Tibial nerve (tissue), 4 donors: ENCODE measurements around the gene RGS6. TPM values are rescaled to one million over a fixed set of nuclear protein-coding genes. Genes with fewer than 3 reads are reported as not detected.

Experiments
- DNase-seq, 2 donors: peaks; one replicate each; pipeline ENCODE4 v3.0.0-alpha.2; 2019; ENCODE audit warnings: low spot score in 2 of 2
- H3K27ac ChIP-seq, 4 donors: fragments of 200-600 bp; sonication (generic) in 3 of 4; one replicate each; pipeline ENCODE4 v1.5.1; 2017 to 2019; ENCODE audit warnings: mild to moderate bottlenecking in 1 of 4
- H3K27me3 ChIP-seq, 2 donors: fragments of 200-600 bp; sonication (generic) in 1 of 2; one replicate each; pipeline versions ENCODE4 v1.5.1 to v1.6.0; 2017 to 2019
- H3K36me3 ChIP-seq, 3 donors: fragments of 200-600 bp; sonication (generic); one replicate each; pipeline ENCODE4 v1.5.1; 2018 to 2019
- H3K4me1 ChIP-seq, 4 donors: fragments of 200-600 bp; sonication (generic) in 3 of 4; one replicate each; pipeline ENCODE4 v1.5.1; 2017 to 2019
- H3K4me3 ChIP-seq, 4 donors: fragments of 200-600 bp; sonication (generic) in 3 of 4; one replicate each; pipeline ENCODE4 v1.5.1; 2017 to 2019; ENCODE audit warnings: mild to moderate bottlenecking in 1 of 4, moderate library complexity in 1 of 4
- H3K9me3 ChIP-seq, 4 donors: fragments of 200-600 bp; sonication (generic) in 3 of 4; one replicate each; pipeline ENCODE4 v1.5.1; 2017 to 2019
- EP300 ChIP-seq, 2 donors: sonication (generic); formaldehyde crosslinking; IDR thresholded peaks; one replicate each; pipeline ENCODE4 v1.6.1; 2017; ENCODE audit warnings: antibody characterized with exemption in 2 of 2, mild to moderate bottlenecking in 1 of 2
- POLR2A ChIP-seq, 2 donors: fragments of 450-650 bp; IDR thresholded peaks; one replicate each; pipeline ENCODE4 v1.6.1; 2017; ENCODE audit warnings: antibody characterized with exemption in 2 of 2, mild to moderate bottlenecking in 2 of 2, moderate library complexity in 2 of 2
- WGBS, 2 donors: methylation state at CpG; one replicate each; pipeline ENCODE4 v1.1.5; 2018; 5-methylcytosine and 5-hydroxymethylcytosine counted together
- total RNA-seq, 4 donors: library from RNA; depleted of rRNA; stranded (reverse); fragments of >200 nt; gene quantifications; one replicate each; pipeline ENCODE4 v1.1.0, GENCODE V29; 2016
- TF ChIP-seq, protein P1 (sequence below), 5 experiments: fragments of 200-600 bp in 3 of 5; fragments of 450-650 bp in 2 of 5; sonication (generic) in 3 of 5; IDR thresholded peaks; one replicate each; pipeline ENCODE4 v1.5.1; 2016 to 2019; ENCODE audit warnings: antibody characterized with exemption in 5 of 5, mild to moderate bottlenecking in 3 of 5, moderate library complexity in 2 of 5

RGS6 gene
- total RNA-seq, 4 donors from 2014 or later, result 43.5 to 67.2 (median 54.7) TPM

DNA sequence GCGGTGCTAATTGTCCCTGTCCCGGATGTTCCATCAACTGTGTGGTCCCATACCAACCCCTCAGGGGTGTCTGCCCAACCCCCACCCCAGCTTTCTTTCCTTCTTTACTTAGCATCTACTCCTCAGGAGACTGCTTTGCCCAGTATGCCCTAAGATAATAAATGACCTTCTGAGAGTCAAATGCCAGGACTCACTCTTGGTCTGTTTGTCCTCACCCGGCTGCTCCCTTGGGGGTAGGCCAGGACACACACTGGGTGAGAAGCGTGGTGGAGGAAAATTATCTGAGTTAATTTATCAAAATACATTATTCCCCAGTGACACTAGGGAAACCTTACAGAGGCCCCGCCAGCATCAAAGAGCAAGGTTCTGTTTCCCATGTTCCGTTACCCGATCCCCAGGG lies 457.0 kb downstream of the RGS6 start:
- Histone ChIP-seq H3K4me3 (no peak overlapping the region), H3K27me3 (no peaks in the 10 kb centered on the region), H3K9me3 (peaks cover 0 to 11% (median 0%) of the 10 kb centered on the region in 4 donors), H3K4me1 (no peaks in the 10 kb centered on the region), H3K36me3 (peaks cover 0 to 12% (median 0%) of the 10 kb centered on the region in 3 donors), H3K27ac (no peak overlapping the region)
- no peak for TF ChIP-seq EP300 (IDR thresholded peaks at IDR 0.05)
- no peak for TF ChIP-seq POLR2A (IDR thresholded peaks at IDR 0.05)
- TF ChIP-seq, protein P1, sequence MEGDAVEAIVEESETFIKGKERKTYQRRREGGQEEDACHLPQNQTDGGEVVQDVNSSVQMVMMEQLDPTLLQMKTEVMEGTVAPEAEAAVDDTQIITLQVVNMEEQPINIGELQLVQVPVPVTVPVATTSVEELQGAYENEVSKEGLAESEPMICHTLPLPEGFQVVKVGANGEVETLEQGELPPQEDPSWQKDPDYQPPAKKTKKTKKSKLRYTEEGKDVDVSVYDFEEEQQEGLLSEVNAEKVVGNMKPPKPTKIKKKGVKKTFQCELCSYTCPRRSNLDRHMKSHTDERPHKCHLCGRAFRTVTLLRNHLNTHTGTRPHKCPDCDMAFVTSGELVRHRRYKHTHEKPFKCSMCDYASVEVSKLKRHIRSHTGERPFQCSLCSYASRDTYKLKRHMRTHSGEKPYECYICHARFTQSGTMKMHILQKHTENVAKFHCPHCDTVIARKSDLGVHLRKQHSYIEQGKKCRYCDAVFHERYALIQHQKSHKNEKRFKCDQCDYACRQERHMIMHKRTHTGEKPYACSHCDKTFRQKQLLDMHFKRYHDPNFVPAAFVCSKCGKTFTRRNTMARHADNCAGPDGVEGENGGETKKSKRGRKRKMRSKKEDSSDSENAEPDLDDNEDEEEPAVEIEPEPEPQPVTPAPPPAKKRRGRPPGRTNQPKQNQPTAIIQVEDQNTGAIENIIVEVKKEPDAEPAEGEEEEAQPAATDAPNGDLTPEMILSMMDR (IDR thresholded peaks at IDR 0.05), result no peak
- WGBS, 2 donors, result 81 to 86% methylated on average over 7 of the region's 7 CpGs
- no peak for DNase-seq

DNA sequence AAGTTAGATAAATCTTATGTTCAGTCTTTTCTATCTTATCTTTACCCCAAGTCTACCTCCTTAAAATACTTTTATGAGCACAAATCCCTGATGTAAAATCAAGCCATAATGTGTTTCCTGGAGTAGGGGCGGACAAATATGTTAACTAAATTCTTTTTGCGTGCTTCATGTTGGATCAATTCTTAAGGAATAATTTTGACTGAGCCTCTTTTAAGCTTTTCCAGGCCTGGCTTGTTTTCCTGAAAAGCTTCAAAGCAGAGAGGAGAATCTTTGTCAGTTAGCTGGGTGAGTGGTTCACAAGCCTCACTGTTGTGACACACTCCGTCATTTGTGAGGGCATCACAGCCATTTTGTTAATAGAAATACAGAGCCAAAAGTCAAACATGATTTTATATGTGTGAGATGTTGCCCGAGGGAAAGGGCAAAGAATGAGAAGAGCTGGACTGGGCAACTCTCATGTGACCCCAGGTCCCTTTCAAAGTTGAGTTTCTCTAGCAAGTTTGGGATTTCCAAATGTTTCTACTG lies 468.9 kb downstream of the RGS6 start:
- Histone ChIP-seq H3K27ac (no peak overlapping the region), H3K4me1 (no peaks in the 10 kb centered on the region), H3K4me3 (no peak overlapping the region), H3K27me3 (no peaks in the 10 kb centered on the region), H3K36me3 (no peaks in the 10 kb centered on the region), H3K9me3 (no peaks in the 10 kb centered on the region)
- WGBS, 2 donors, result 18 to 23% methylated on average over 4 of the region's 4 CpGs
- DNase-seq, result no peak
- TF ChIP-seq, protein P1 (IDR thresholded peaks at IDR 0.05), result no peak
- TF ChIP-seq EP300 (IDR thresholded peaks at IDR 0.05) (no peak), POLR2A (IDR thresholded peaks at IDR 0.05) (no peak)

DNA sequence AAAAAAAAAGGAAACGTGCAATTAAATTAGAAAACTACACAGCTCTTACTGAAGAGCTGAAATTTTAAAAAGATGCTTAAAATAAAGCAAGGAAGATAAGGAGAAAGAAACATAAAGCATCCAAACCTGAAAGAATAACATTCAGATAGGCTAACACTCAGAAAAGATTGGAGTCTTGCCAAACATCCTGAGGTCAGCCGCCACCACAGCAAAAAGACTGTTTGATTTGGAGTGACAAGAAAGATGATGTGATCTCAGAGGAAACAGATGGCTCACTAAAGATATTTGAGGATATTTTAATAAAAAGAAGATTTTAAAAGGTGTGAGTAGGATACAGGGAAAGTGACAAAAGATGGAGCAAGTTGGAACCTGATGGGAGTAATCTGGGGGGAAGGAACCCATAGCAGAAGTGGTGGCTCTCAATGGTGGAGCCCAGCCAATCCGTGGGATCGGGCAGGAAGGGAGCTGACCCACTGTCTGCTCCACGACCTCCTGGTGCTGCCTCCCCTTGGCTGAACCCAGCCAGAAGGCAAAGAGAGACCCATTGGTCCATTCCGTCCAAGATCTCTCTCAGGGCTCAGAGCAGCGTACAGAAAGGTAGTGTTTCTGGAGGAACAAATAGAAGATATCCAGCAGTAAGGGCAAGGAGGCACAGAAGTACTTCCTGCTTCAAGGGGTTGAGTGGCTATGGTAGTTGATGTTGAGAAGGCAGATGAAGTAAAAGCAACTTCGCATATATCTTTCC lies 469.6 kb downstream of the RGS6 start:
- H3K4me1 ChIP-seq, result no peaks in the 10 kb centered on the region
- no peaks in the 10 kb centered on the region for H3K36me3 ChIP-seq
- H3K4me3 ChIP-seq, result no peak overlapping the region
- H3K27me3 ChIP-seq, result no peaks in the 10 kb centered on the region
- H3K9me3 ChIP-seq, result no peaks in the 10 kb centered on the region
- TF ChIP-seq POLR2A (IDR thresholded peaks at IDR 0.05) (no peak), EP300 (IDR thresholded peaks at IDR 0.05) (no peak)
- TF ChIP-seq, protein P1 (IDR thresholded peaks at IDR 0.05), result no peak
- no peak overlapping the region for H3K27ac ChIP-seq
- WGBS, 2 donors, result 35 to 41% methylated on average over 8 of the region's 8 CpGs
- no peak for DNase-seq

DNA sequence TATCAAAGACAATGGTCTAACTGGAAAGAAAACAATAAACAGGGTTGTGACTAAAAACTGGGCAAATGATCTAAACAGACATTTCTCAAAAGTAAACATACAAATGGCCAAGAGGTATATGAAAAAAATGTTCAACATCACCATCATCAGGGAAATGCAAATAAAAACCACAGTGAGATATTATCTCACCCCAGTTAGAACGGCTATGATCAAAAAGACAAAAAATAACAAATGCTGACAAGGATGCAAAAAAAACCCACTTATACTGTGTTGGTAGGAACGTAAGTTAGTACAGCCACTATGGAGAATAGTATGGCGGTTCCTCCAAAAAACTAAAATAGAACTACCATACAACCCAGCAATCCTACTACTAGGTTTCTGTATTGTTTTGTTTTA lies 470.1 kb downstream of the RGS6 start:
- TF ChIP-seq POLR2A (IDR thresholded peaks at IDR 0.05), result no peak
- TF ChIP-seq, protein P1 (IDR thresholded peaks at IDR 0.05), result no peak
- TF ChIP-seq EP300 (IDR thresholded peaks at IDR 0.05), result no peak
- Histone ChIP-seq H3K27ac (no peak overlapping the region), H3K4me1 (no peaks in the 10 kb centered on the region), H3K4me3 (no peak overlapping the region), H3K36me3 (no peaks in the 10 kb centered on the region), H3K9me3 (no peaks in the 10 kb centered on the region), H3K27me3 (no peaks in the 10 kb centered on the region)
- no peak for DNase-seq
- WGBS, 2 donors, result 80 to 81% methylated on average over 3 of the region's 3 CpGs

DNA sequence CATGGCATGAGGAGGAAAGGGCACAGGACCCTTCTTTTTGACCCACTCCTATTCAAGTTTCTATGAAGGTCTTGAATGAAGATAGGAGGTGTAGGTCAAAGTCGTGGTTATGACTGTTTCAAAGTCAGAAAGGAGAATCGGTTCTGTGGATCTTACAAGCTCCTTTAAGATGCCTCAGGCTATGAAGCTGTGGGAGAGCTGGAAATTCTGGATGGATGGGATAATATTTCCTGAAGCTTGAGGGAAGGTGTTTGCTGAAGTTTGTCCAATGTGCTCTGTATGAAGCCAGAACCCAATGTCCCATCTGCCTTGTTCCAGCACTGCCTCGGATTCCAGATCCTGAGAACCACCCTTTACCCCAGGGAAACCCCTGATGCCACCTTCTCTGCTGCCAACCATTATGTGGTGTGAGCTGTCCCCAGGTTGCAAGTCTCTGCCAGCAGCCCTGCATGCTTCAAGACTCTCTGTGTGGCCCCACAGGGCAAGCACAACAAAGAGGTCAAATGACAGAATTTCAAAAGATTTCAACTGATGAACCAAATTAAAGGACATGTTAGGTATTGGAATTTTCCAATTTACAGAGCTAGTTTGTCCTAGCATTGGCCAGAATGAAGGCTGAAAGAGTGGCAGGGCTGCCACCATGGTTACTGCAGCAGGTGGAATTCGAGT lies 472.0 kb downstream of the RGS6 start:
- no peaks in the 10 kb centered on the region for H3K4me1 ChIP-seq
- H3K4me3 ChIP-seq, result no peak overlapping the region
- DNase-seq, result no peak
- H3K27ac ChIP-seq, result no peak overlapping the region
- 89 to 94% methylated on average over 4 of the region's 4 CpGs for WGBS, 2 donors
- TF ChIP-seq, protein P1 (IDR thresholded peaks at IDR 0.05), result no peak
- TF ChIP-seq POLR2A (IDR thresholded peaks at IDR 0.05) (no peak), EP300 (IDR thresholded peaks at IDR 0.05) (no peak)
- peaks cover 0 to under 1% (median 0%) of the 10 kb centered on the region in 4 donors for H3K9me3 ChIP-seq
- no peaks in the 10 kb centered on the region for H3K36me3 ChIP-seq
- no peaks in the 10 kb centered on the region for H3K27me3 ChIP-seq
